ENCODE data around the gene HDC. TPM values are rescaled to one million over a fixed set of nuclear protein-coding genes. Genes with fewer than 3 reads are reported as not detected.

The HDC gene
- total RNA-seq, 2 experiments from 2014 or later, result not detected

- ChIA-PET POLR2A (interaction anchor here (0.6 to 1.2 kb wide), 2 partner anchors 16 to 163 kb away, joined by 3 read pairs; no protein-coding TSS in a partner anchor), CTCF (ENCODE audit: unreplicated experiment) (no interaction called here)
- no TSS peak for BruUV-seq (replicated peaks)
- H3K4me2 ChIP-seq (ENCODE audit: low read length), result no peak overlapping the region
- TF ChIP-seq CTCF (conservative IDR thresholded peaks at IDR 0.05; ENCODE audit: low read length), result no peak
- no peak for TF ChIP-seq EZH2phosphoT487 (IDR thresholded peaks at IDR 0.05; ENCODE audit: borderline replicate concordance, low read depth, low read length)
- no peak overlapping the region for H2AFZ ChIP-seq (ENCODE audit: low read length)
- H3K36me3 ChIP-seq (ENCODE audit: insufficient read depth, low read length), result peaks cover 74% of the 10 kb centered on the region
- no peaks in the 10 kb centered on the region for H3K9me2 ChIP-seq (ENCODE audit: insufficient read depth, low read length)
- no peaks in the 10 kb centered on the region for H4K20me1 ChIP-seq (ENCODE audit: insufficient read depth, low read length)
- H3K9me3 ChIP-seq (ENCODE audit: low read length), result peaks cover 26% of the 10 kb centered on the region
- no peak overlapping the region for H3K27ac ChIP-seq (ENCODE audit: low read depth, low read length, poor library complexity, severe bottlenecking)
- no peaks in the 10 kb centered on the region for H3K79me2 ChIP-seq (ENCODE audit: insufficient read depth, low read depth, low read length)
- no peak for DNase-seq (ENCODE audit: low spot score)
- intact Hi-C loops (cut with micrococcal nuclease; ENCODE audit: unreplicated experiment), result no loop called here
- H3K4me3 ChIP-seq (ENCODE audit: low read depth, low read length, poor library complexity, severe bottlenecking), result no peak overlapping the region
- peaks cover 7% of the 10 kb centered on the region for H3K4me1 ChIP-seq (ENCODE audit: insufficient read depth, low read length, poor library complexity, severe bottlenecking)
These were observed 39.3 kb upstream of the HDC start for GRCh38 chr15:50304836-50305235.

DNA sequence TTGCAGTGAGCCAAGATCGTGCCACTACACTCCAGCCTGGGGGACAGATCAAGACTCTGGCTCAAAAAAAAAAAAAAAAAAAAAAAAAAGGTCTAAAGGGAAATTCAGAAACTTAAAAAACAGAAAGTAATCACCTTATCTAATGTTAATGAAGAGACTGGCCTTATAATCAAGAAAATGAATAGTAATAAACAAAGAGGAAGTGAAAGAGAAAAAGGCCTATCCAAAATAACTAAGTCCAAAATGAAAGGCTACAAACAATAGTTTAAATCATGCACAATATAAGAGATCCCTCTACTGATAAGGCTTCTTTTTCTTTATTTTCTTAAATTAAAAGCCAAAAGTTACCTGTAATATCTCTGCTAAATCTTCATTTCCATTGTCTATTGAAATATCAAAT, 37.1 kb upstream of the HDC start:
- TF ChIP-seq CTCF (conservative IDR thresholded peaks at IDR 0.05; ENCODE audit: low read length) (no peak), EZH2phosphoT487 (IDR thresholded peaks at IDR 0.05; ENCODE audit: borderline replicate concordance, low read depth, low read length) (no peak)
- Histone ChIP-seq H3K9me3 (ENCODE audit: low read length) (peaks cover 8% of the 10 kb centered on the region; the same call in 1 of the 2 replicates), H3K36me3 (ENCODE audit: insufficient read depth, low read length) (peaks cover 77% of the 10 kb centered on the region), H3K9me2 (ENCODE audit: insufficient read depth, low read length) (no peaks in the 10 kb centered on the region), H3K79me2 (ENCODE audit: insufficient read depth, low read depth, low read length) (no peaks in the 10 kb centered on the region), H2AFZ (ENCODE audit: low read length) (no peak overlapping the region), H3K27ac (ENCODE audit: low read depth, low read length, poor library complexity, severe bottlenecking) (no peak overlapping the region), H3K4me1 (ENCODE audit: insufficient read depth, low read length, poor library complexity, severe bottlenecking) (peaks cover 7% of the 10 kb centered on the region), H4K20me1 (ENCODE audit: insufficient read depth, low read length) (no peaks in the 10 kb centered on the region), H3K4me3 (ENCODE audit: low read depth, low read length, poor library complexity, severe bottlenecking) (no peak overlapping the region), H3K4me2 (ENCODE audit: low read length) (0 out of 2 replicates have a peak overlapping the region, but pooled peaks have one; percentile 2)
- no TSS peak for BruUV-seq (replicated peaks)
- ChIA-PET POLR2A (no interaction called here), CTCF (ENCODE audit: unreplicated experiment) (no interaction called here)
- DNase-seq (ENCODE audit: low spot score), result no peak
- intact Hi-C loops (cut with micrococcal nuclease; ENCODE audit: unreplicated experiment), result no loop called here

GRCh38 chr15:50298340-50298739, 32.8 kb upstream of the HDC start:
- H3K4me1 ChIP-seq (ENCODE audit: insufficient read depth, low read length, poor library complexity, severe bottlenecking), result peaks cover 7% of the 10 kb centered on the region
- intact Hi-C loops (cut with micrococcal nuclease; ENCODE audit: unreplicated experiment), result no loop called here
- TF ChIP-seq EZH2phosphoT487 (IDR thresholded peaks at IDR 0.05; ENCODE audit: borderline replicate concordance, low read depth, low read length), result no peak
- TF ChIP-seq CTCF (conservative IDR thresholded peaks at IDR 0.05; ENCODE audit: low read length), result no peak
- H2AFZ ChIP-seq (ENCODE audit: low read length), result no peak overlapping the region
- no peaks in the 10 kb centered on the region for H3K79me2 ChIP-seq (ENCODE audit: insufficient read depth, low read depth, low read length)
- H3K27ac ChIP-seq (ENCODE audit: low read depth, low read length, poor library complexity, severe bottlenecking), result no peak overlapping the region
- DNase-seq (ENCODE audit: low spot score), result no peak
- no peak overlapping the region for H3K4me2 ChIP-seq (ENCODE audit: low read length)
- peaks cover 80% of the 10 kb centered on the region for H3K36me3 ChIP-seq (ENCODE audit: insufficient read depth, low read length)
- H3K4me3 ChIP-seq (ENCODE audit: low read depth, low read length, poor library complexity, severe bottlenecking), result no peak overlapping the region
- no TSS peak for BruUV-seq (replicated peaks)
- CTCF ChIA-PET (ENCODE audit: unreplicated experiment), result no interaction called here
- H4K20me1 ChIP-seq (ENCODE audit: insufficient read depth, low read length), result no peaks in the 10 kb centered on the region
- POLR2A ChIA-PET, result no interaction called here
- no peaks in the 10 kb centered on the region for H3K9me3 ChIP-seq (ENCODE audit: low read length)
- no peaks in the 10 kb centered on the region for H3K9me2 ChIP-seq (ENCODE audit: insufficient read depth, low read length)
